ENCODE results near the gene NRIP1. TPM values are rescaled to one million over a fixed set of nuclear protein-coding genes. Genes with fewer than 3 reads are reported as not detected.

The NRIP1 gene
- total RNA-seq, 1 experiment from 2014 or later, result 10.4 TPM

- no peaks in the 10 kb centered on the region for H3K27me3 ChIP-seq (ENCODE audit: insufficient read depth, low read length)
- no peak overlapping the region for H3K27ac Mint-ChIP-seq
- WGBS (ENCODE audit: extremely low coverage, insufficient read length, low lambda C conversion rate), result no CpG with 5 or more reads among the region's 11 CpGs
Measured at GRCh38 chr21:15007716-15008296, 57.0 kb downstream of the NRIP1 start.

More at GRCh38 chr21:15007716-15008296, 57.0 kb downstream of the NRIP1 start:
- no peaks in the 10 kb centered on the region for H3K79me2 ChIP-seq (ENCODE audit: insufficient read depth, low read length)
- no peak overlapping the region for H2AFZ ChIP-seq (ENCODE audit: low read length)
- H3T11ph ChIP-seq (ENCODE audit: low read length), result no peak overlapping the region
- no peak for TF ChIP-seq CTCF (conservative IDR thresholded peaks at IDR 0.05)
- H3K18ac ChIP-seq (ENCODE audit: insufficient read length, low read depth, low read length), result no peak overlapping the region
- Mint-ChIP-seq H3K36me3 (ENCODE audit: insufficient read depth in 1 of 3, low read depth in 3 of 3) (no peaks in the 10 kb centered on the region; a peak in 1 of 7 replicates), H3K4me1 (peaks cover 31 to 35% of the 10 kb centered on the region in 2 experiments), H3K27me3 (ENCODE audit: low read depth) (peaks cover 58% of the 10 kb centered on the region), H3K4me3 (no peak overlapping the region), H3K9me3 (no peaks in the 10 kb centered on the region)
- no peak overlapping the region for H2BK5ac ChIP-seq (ENCODE audit: insufficient read length, low read length)
- no peak overlapping the region for H2AK5ac ChIP-seq (ENCODE audit: insufficient read length, low read length)
- H3K4ac ChIP-seq (ENCODE audit: low read depth, low read length), result no peak overlapping the region
- no peak overlapping the region for H2BK15ac ChIP-seq (ENCODE audit: low read depth, low read length)
- no peak overlapping the region for H4K8ac ChIP-seq (replicated peaks; ENCODE audit: insufficient read length, low read depth, low read length)
- H3K4me2 ChIP-seq (ENCODE audit: insufficient read depth, insufficient read length, low read length), result no peak overlapping the region
- no peak overlapping the region for H3K27ac ChIP-seq (ENCODE audit: insufficient read length, low read depth, low read length)
- H3K23me2 ChIP-seq (ENCODE audit: insufficient read length, low read depth, low read length, poor library complexity, severe bottlenecking), result no peaks in the 10 kb centered on the region
- DNase-seq, result no peak
- H3K79me1 ChIP-seq (ENCODE audit: insufficient read depth, low read depth, low read length, poor library complexity, severe bottlenecking), result no peaks in the 10 kb centered on the region
- H3K23ac ChIP-seq (ENCODE audit: insufficient read length, low read depth, low read length), result no peak overlapping the region
- H2BK120ac ChIP-seq (ENCODE audit: low read depth, low read length, poor library complexity, severe bottlenecking), result no peak overlapping the region
- H2BK20ac ChIP-seq (ENCODE audit: low read depth, low read length, poor library complexity, severe bottlenecking), result no peak overlapping the region
- H4K91ac ChIP-seq (ENCODE audit: insufficient read length, low read depth, low read length), result no peak overlapping the region
- H3K4me1 ChIP-seq (ENCODE audit: insufficient read depth, low read length), result 0 out of 2 replicates have a peak, but pooled peaks cover 2% of the 10 kb centered on the region
- H4K5ac ChIP-seq (ENCODE audit: insufficient read length, low read depth, low read length), result no peak overlapping the region
- no peak overlapping the region for H3K9ac ChIP-seq (ENCODE audit: extremely low read depth, insufficient read length, low read length)
- no peak overlapping the region for H2BK12ac ChIP-seq (ENCODE audit: insufficient read length, low read depth, low read length)
- no peaks in the 10 kb centered on the region for H4K20me1 ChIP-seq (ENCODE audit: control insufficient read depth, insufficient read depth, insufficient read length)
- no peaks in the 10 kb centered on the region for H3K9me3 ChIP-seq (ENCODE audit: control insufficient read depth, low read depth, low read length)
- H3K14ac ChIP-seq (ENCODE audit: insufficient read depth, low read length), result no peak overlapping the region
- H3K56ac ChIP-seq (ENCODE audit: insufficient read length, low read depth, low read length), result no peak overlapping the region
